H9 (cell line): ENCODE measurements around the gene TSEN34. TPM values are rescaled to one million over a fixed set of nuclear protein-coding genes. Genes with fewer than 3 reads are reported as not detected.
A peak's percentile ranks its signal among the peaks of the same experiment; 100 is the strongest.
"Not testable (repeated sequence)": the region's sequence is repeated elsewhere in the genome, so short reads cannot be mapped to it uniquely, and the experiment has no call there.

ENCODE experiments used
- DNase-seq: peaks from one replicate; pipeline ENCODE4 v3.0.0-alpha.2; 2017
- H2AFZ ChIP-seq: one replicate; pipeline ENCODE4 v1.6.1; 2013; ENCODE audit warnings: mild to moderate bottlenecking, low read length, control low read depth, moderate library complexity
- H2AK5ac ChIP-seq: 2 replicates; pipeline ENCODE4 v1.6.1; 2013; ENCODE audit warnings: low read length, control low read depth, mixed read lengths; ENCODE audit not compliant: insufficient read length
- H2BK120ac ChIP-seq: one replicate; pipeline ENCODE4 v1.6.1; 2013; ENCODE audit warnings: low read depth, mild to moderate bottlenecking, low read length, control low read depth, inconsistent platforms; ENCODE audit not compliant: poor library complexity, severe bottlenecking
- H2BK12ac ChIP-seq: 2 replicates; pipeline ENCODE4 v1.6.1; 2013; ENCODE audit warnings: low read length, control low read depth, mixed read lengths, low read depth; ENCODE audit not compliant: insufficient read length
- H2BK15ac ChIP-seq: 2 replicates; pipeline ENCODE4 v1.6.1; 2013; ENCODE audit warnings: low read depth, low read length, control low read depth
- H2BK20ac ChIP-seq: one replicate; pipeline ENCODE4 v1.6.1; 2013; ENCODE audit warnings: low read depth, mild to moderate bottlenecking, low read length, control low read depth, inconsistent platforms; ENCODE audit not compliant: poor library complexity, severe bottlenecking
- H2BK5ac ChIP-seq: 2 replicates; pipeline ENCODE4 v1.6.1; 2013; ENCODE audit warnings: low read length, control low read depth, mixed read lengths; ENCODE audit not compliant: insufficient read length
- H3K14ac ChIP-seq: 2 replicates; pipeline ENCODE4 v1.6.1; 2013; ENCODE audit warnings: low read length, control low read depth; ENCODE audit not compliant: insufficient read depth
- H3K18ac ChIP-seq: 2 replicates; pipeline ENCODE4 v1.6.1; 2013; ENCODE audit warnings: low read depth, mild to moderate bottlenecking, mixed read lengths, low read length, control low read depth; ENCODE audit not compliant: insufficient read length
- H3K23ac ChIP-seq: 2 replicates; pipeline ENCODE4 v1.6.1; 2013; ENCODE audit warnings: low read length, control low read depth, mixed read lengths, low read depth; ENCODE audit not compliant: insufficient read length
- H3K23me2 ChIP-seq: 2 replicates; pipeline ENCODE4 v1.6.1; 2013; ENCODE audit warnings: low read depth, mild to moderate bottlenecking, mixed read lengths, low read length, control low read depth; ENCODE audit not compliant: insufficient read length, poor library complexity, severe bottlenecking
- H3K27ac ChIP-seq: 2 replicates; pipeline ENCODE4 v1.5.1; 2013; ENCODE audit warnings: low read length, control low read depth, mixed read lengths, low read depth; ENCODE audit not compliant: insufficient read length
- H3K27me3 ChIP-seq: 2 replicates; pipeline ENCODE4 v1.6.1; 2013; ENCODE audit warnings: low read length, control low read depth, inconsistent platforms; ENCODE audit not compliant: insufficient read depth
- H3K4ac ChIP-seq: 2 replicates; pipeline ENCODE4 v1.6.1; 2013; ENCODE audit warnings: low read depth, mild to moderate bottlenecking, control low read depth, inconsistent platforms, low read length, moderate library complexity
- H3K4me1 ChIP-seq: 2 replicates; pipeline ENCODE4 v1.6.1; 2013; ENCODE audit warnings: low read length, control low read depth, inconsistent platforms; ENCODE audit not compliant: insufficient read depth
- H3K4me2 ChIP-seq: 2 replicates; pipeline ENCODE4 v1.6.1; 2013; ENCODE audit warnings: low read length, control low read depth, mixed read lengths; ENCODE audit not compliant: insufficient read length, insufficient read depth
- H3K56ac ChIP-seq: 2 replicates; pipeline ENCODE4 v1.6.1; 2013; ENCODE audit warnings: low read depth, mild to moderate bottlenecking, mixed read lengths, low read length, control low read depth; ENCODE audit not compliant: insufficient read length
- H3K79me1 ChIP-seq: 2 replicates; pipeline ENCODE4 v1.6.1; 2013; ENCODE audit warnings: low read depth, mild to moderate bottlenecking, moderate library complexity, low read length, control low read depth, inconsistent platforms; ENCODE audit not compliant: insufficient read depth, poor library complexity, severe bottlenecking
- H3K79me2 ChIP-seq: 2 replicates; pipeline ENCODE4 v1.6.1; 2013; ENCODE audit warnings: low read length, control low read depth, inconsistent platforms; ENCODE audit not compliant: insufficient read depth
- H3K9ac ChIP-seq: 2 replicates; pipeline ENCODE4 v1.6.1; 2013; ENCODE audit warnings: low read length, control low read depth, mixed read lengths; ENCODE audit not compliant: insufficient read length; ENCODE audit errors: extremely low read depth
- H3K9me3 ChIP-seq: one replicate; pipeline ENCODE4 v1.6.1; 2013; ENCODE audit warnings: low read depth, low read length, inconsistent platforms; ENCODE audit not compliant: control insufficient read depth
- H3T11ph ChIP-seq: one replicate; pipeline ENCODE4 v1.6.1; 2013; ENCODE audit warnings: mild to moderate bottlenecking, low read length, control low read depth, inconsistent platforms
- H4K20me1 ChIP-seq: one replicate; pipeline ENCODE4 v1.6.1; 2013; ENCODE audit not compliant: control insufficient read depth, insufficient read length, insufficient read depth
- H4K5ac ChIP-seq: 2 replicates; pipeline ENCODE4 v1.6.1; 2013; ENCODE audit warnings: low read depth, mild to moderate bottlenecking, mixed read lengths, low read length, control low read depth; ENCODE audit not compliant: insufficient read length
- H4K8ac ChIP-seq: replicated peaks from 2 replicates; pipeline ENCODE4 v1.6.1; 2013; ENCODE audit warnings: low read length, control low read depth, mixed read lengths, low read depth; ENCODE audit not compliant: insufficient read length
- H4K91ac ChIP-seq: 2 replicates; pipeline ENCODE4 v1.6.1; 2013; ENCODE audit warnings: low read depth, mild to moderate bottlenecking, moderate library complexity, mixed read lengths, low read length, control low read depth; ENCODE audit not compliant: insufficient read length
- H3K27ac Mint-ChIP-seq, 3 experiments: 2 replicates in 2 of 3; 3 replicates in 1 of 3; pipeline ENCODE4 v1.8.0; 2020 to 2021; ENCODE audit warnings: mixed read lengths in 3 of 3, mild to moderate bottlenecking in 1 of 3, moderate library complexity in 1 of 3
- H3K27me3 Mint-ChIP-seq: 2 replicates; pipeline ENCODE4 v1.8.0; 2021; ENCODE audit warnings: low read depth, mild to moderate bottlenecking, moderate library complexity, mixed read lengths
- H3K36me3 Mint-ChIP-seq, 3 experiments: 2 replicates in 2 of 3; 3 replicates in 1 of 3; pipeline ENCODE4 v1.8.0; 2020 to 2021; ENCODE audit warnings: low read depth in 3 of 3, mixed read lengths in 3 of 3; ENCODE audit not compliant: insufficient read depth in 1 of 3
- H3K4me1 Mint-ChIP-seq, 2 experiments: 2 replicates each; pipeline ENCODE4 v1.8.0; 2020; ENCODE audit warnings: mixed read lengths in 2 of 2
- H3K4me3 Mint-ChIP-seq, 2 experiments: 2 replicates in 1 of 2; 3 replicates in 1 of 2; pipeline ENCODE4 v1.8.0; 2020 to 2021; ENCODE audit warnings: mild to moderate bottlenecking in 2 of 2, mixed read lengths in 2 of 2, moderate library complexity in 1 of 2
- H3K9me3 Mint-ChIP-seq, 2 experiments: 2 replicates in 1 of 2; 3 replicates in 1 of 2; pipeline ENCODE4 v1.8.0; 2020; ENCODE audit warnings: mild to moderate bottlenecking in 2 of 2, mixed read lengths in 2 of 2, moderate library complexity in 1 of 2
- CTCF ChIP-seq: fragments of 200-600 bp; sonication (generic); conservative IDR thresholded peaks from 3 replicates; pipeline ENCODE4 v1.8.0; 2021; ENCODE audit warnings: antibody characterized with exemption, mild to moderate bottlenecking
- WGBS: extraction: QIAGEN DNeasy Blood & Tissue Kit; methylation state at CpG from one replicate; pipeline ENCODE4 v1.1.7; 2013; ENCODE audit warnings: missing lambda C conversion rate, low lambda C conversion rate, mixed read lengths; ENCODE audit not compliant: insufficient read length; ENCODE audit errors: extremely low coverage; 5-methylcytosine and 5-hydroxymethylcytosine counted together
- total RNA-seq: library from RNA; stranded (reverse); gene quantifications from 2 replicates; pipeline ENCODE4 v1.2.1, GENCODE V29; 2021

TSEN34 gene
- total RNA-seq, 1 experiment from 2014 or later = 28.3 TPM

GRCh38 chr19:54180691-54181091 lies 10.4 kb upstream of the TSEN34 start:
- Histone ChIP-seq H4K8ac (no peak overlapping the region), H3T11ph (no peak overlapping the region), H3K79me2 (no peaks in the 10 kb centered on the region), H3K27me3 (no peaks in the 10 kb centered on the region), H2BK20ac (no peak overlapping the region), H3K4me1 (no peaks in the 10 kb centered on the region), H2AK5ac (no peak overlapping the region), H3K23ac (no peak overlapping the region), H3K9ac (no peak overlapping the region), H3K23me2 (no peaks in the 10 kb centered on the region), H3K9me3 (no peaks in the 10 kb centered on the region), H2AFZ (no peak overlapping the region), H3K14ac (peak overlapping the region; percentile 38; the same call in 1 of the 2 replicates), H3K56ac (no peak overlapping the region), H2BK12ac (no peak overlapping the region), H3K27ac (no peak overlapping the region), H4K20me1 (no peaks in the 10 kb centered on the region), H3K18ac (peak overlapping the region; percentile 22), H2BK120ac (no peak overlapping the region), H4K91ac (no peak overlapping the region), H3K79me1 (no peaks in the 10 kb centered on the region), H3K4ac (no peak overlapping the region), H4K5ac (no peak overlapping the region), H3K4me2 (no peak overlapping the region), H2BK15ac (no peak overlapping the region), H2BK5ac (no peak overlapping the region)
- Mint-ChIP-seq H3K27ac (no peak overlapping the region), H3K4me3 (no peak overlapping the region), H3K9me3 (no peaks in the 10 kb centered on the region; a peak in 1 of 5 replicates), H3K27me3 (no peaks in the 10 kb centered on the region), H3K36me3 (peaks cover 21 to 47% (median 40%) of the 10 kb centered on the region in 3 experiments; a peak in 6 of 7 replicates), H3K4me1 (peaks cover 0 to 11% of the 10 kb centered on the region in 2 experiments; a peak in 2 of 4 replicates)
- WGBS = no CpG with 5 or more reads among the region's 37 CpGs
- DNase-seq = no peak
- no peak for TF ChIP-seq CTCF

GRCh38 chr19:54181894-54182293 lies 9.2 kb upstream of the TSEN34 start:
- no CpG with 5 or more reads among the region's 3 CpGs for WGBS
- not testable (repeated sequence) for H3K27ac ChIP-seq, H3K4me2 ChIP-seq, H2BK120ac ChIP-seq, H4K8ac ChIP-seq, H3K4me1 ChIP-seq, H3K18ac ChIP-seq, H3K23ac ChIP-seq, H3K79me2 ChIP-seq, H4K91ac ChIP-seq, H3K4ac ChIP-seq, H3K4me3 Mint-ChIP-seq, H2AFZ ChIP-seq, H4K5ac ChIP-seq, H3K27ac Mint-ChIP-seq, H3K9me3 Mint-ChIP-seq, H2BK5ac ChIP-seq, H2BK12ac ChIP-seq, H3K56ac ChIP-seq, H4K20me1 ChIP-seq, H3K23me2 ChIP-seq, H2AK5ac ChIP-seq, DNase-seq, H3K14ac ChIP-seq, H2BK15ac ChIP-seq, H3K27me3 Mint-ChIP-seq, H3K79me1 ChIP-seq, H3K9me3 ChIP-seq, H3K27me3 ChIP-seq, H3T11ph ChIP-seq, H3K9ac ChIP-seq, H2BK20ac ChIP-seq
- H3K4me1 Mint-ChIP-seq = peaks cover 0 to 11% of the 10 kb centered on the region in 2 experiments; a peak in 2 of 4 replicates
- peaks cover 23 to 48% (median 43%) of the 10 kb centered on the region in 3 experiments; a peak in 6 of 7 replicates for H3K36me3 Mint-ChIP-seq
